ENCODE measurements around the gene PCP2. TPM values are rescaled to one million over a fixed set of nuclear protein-coding genes. Genes with fewer than 3 reads are reported as not detected.

The PCP2 gene
- total and polyA plus RNA-seq, 9 donors, result 0.38 to 0.50 (median 0.40) TPM; not detected in 6

- 37 to 46% (median 37%) methylated on average over 22 of the region's 22 CpGs for WGBS, 3 donors
- TF ChIP-seq POLR2A (IDR thresholded peaks at IDR 0.05) (no peak), EP300 (IDR thresholded peaks at IDR 0.05) (no peak), CTCF (IDR thresholded peaks at IDR 0.05) (no peak)
- no peaks in the 10 kb centered on the region for H3K36me3 ChIP-seq
- no peaks in the 10 kb centered on the region for H3K27me3 ChIP-seq
- H3K9me3 ChIP-seq, result no peaks in the 10 kb centered on the region
- H3K4me1 ChIP-seq (ENCODE audit: insufficient read depth), result peaks cover 10% of the 10 kb centered on the region
- H3K27ac ChIP-seq, result no peak overlapping the region
- no peak for DNase-seq
- intact Hi-C loops (cut with DNase I), result loop anchor here in 2 of 4 donors (5.0 to 10.0 kb wide), 2 partner anchors 323 to 325 kb away; no protein-coding TSS in a partner anchor
- H3K4me3 ChIP-seq, result peak overlapping the region; percentile 100
These were observed 46.5 kb upstream of the PCP2 start for GRCh38 chr19:7679771-7680605.

DNA sequence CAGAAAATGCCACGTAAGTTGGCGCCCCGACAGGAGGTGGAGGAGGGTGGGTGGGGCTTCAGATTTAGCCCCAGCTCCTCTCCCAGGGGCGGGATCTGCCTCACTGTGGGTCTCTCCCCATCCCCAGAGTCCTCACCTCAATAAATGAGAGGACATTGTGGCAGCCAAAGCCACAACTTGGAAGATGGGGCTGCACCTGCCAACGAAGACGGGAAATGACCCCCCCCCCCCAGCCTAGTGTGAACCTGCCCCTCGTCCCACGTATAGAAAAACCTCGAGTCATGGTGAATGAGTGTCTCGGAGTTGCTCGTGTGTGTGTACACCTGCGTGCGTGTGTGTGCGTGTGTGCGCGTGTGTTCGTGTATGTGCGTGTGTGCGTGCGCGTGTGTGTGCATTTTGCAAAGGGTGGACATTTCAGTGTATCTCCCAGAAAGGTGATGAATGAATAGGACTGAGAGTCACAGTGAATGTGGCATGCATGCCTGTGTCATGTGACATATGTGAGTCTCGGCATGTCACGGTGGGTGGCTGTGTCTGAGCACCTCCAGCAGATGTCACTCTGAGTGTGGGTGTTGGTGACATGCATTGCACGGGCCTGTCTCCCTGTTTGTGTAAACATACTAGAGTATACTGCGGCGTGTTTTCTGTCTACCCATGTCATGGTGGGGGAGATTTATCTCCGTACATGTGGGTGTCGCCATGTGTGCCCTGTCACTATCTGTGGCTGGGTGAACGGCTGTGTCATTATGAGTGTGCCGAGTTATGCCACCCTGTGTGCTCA is 45.6 kb upstream of the PCP2 start:
- no peak for DNase-seq
- Histone ChIP-seq H3K27me3 (no peaks in the 10 kb centered on the region), H3K4me3 (no peak overlapping the region)

DNA sequence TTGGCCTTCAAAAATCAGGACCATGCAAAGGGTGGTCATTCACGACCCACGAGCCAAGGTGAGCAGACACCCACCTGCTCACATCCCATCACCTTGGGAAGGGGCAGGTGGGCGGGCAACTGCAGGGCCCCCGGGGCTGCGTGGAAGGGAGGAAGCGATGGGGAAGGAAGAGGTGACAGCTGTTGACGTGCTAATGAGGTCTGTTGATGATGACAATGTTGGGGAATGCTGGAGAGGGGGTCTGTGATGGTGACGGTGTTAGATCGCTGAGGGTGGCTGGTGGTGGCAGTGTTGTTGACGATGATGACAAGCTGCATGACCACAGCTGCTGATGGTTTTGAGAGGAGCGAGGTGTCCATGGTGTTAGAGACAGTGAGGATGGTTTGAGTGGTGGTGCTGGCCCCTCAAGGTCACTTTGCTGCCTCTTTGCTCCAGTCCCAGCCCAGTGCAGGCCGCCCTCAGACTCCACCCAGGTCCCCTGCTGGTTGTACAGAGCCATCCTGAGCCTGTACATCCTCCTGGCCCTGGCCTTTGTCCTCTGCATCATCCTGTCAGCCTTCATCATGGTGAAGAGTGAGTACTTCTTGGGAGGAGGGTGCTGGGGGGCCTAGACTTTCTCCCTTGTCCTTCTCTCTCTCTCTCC is 44.3 kb upstream of the PCP2 start:
- Histone ChIP-seq H3K4me1 (ENCODE audit: insufficient read depth) (peaks cover 10% of the 10 kb centered on the region), H3K27ac (no peak overlapping the region), H3K36me3 (no peaks in the 10 kb centered on the region), H3K27me3 (no peaks in the 10 kb centered on the region), H3K9me3 (no peaks in the 10 kb centered on the region), H3K4me3 (no peak overlapping the region)
- no peak for DNase-seq
- intact Hi-C loops (cut with DNase I), result loop anchor here in 2 of 4 donors (5.0 to 10.0 kb wide), 2 partner anchors 320 to 323 kb away; no protein-coding TSS in a partner anchor
- WGBS, 3 donors, result 43 to 51% (median 48%) methylated on average over 12 of the region's 12 CpGs
- TF ChIP-seq POLR2A (IDR thresholded peaks at IDR 0.05), result no peak
- no peak for TF ChIP-seq CTCF (IDR thresholded peaks at IDR 0.05)
- no peak for TF ChIP-seq EP300 (IDR thresholded peaks at IDR 0.05)

More for the DNA sequence above, 45.6 kb upstream of the PCP2 start:
- H3K27ac ChIP-seq, result no peak overlapping the region
- H3K9me3 ChIP-seq, result no peaks in the 10 kb centered on the region
- H3K4me1 ChIP-seq (ENCODE audit: insufficient read depth), result peaks cover 10% of the 10 kb centered on the region
- H3K36me3 ChIP-seq, result no peaks in the 10 kb centered on the region
- TF ChIP-seq CTCF (IDR thresholded peaks at IDR 0.05), result no peak
- no peak for TF ChIP-seq POLR2A (IDR thresholded peaks at IDR 0.05)
- no peak for TF ChIP-seq EP300 (IDR thresholded peaks at IDR 0.05)
- intact Hi-C loops (cut with DNase I), result loop anchor here in 2 of 4 donors (5.0 to 10.0 kb wide), 2 partner anchors 322 to 324 kb away; no protein-coding TSS in a partner anchor
- 42 to 54% (median 44%) methylated on average over 30 of the region's 30 CpGs for WGBS, 3 donors

DNA sequence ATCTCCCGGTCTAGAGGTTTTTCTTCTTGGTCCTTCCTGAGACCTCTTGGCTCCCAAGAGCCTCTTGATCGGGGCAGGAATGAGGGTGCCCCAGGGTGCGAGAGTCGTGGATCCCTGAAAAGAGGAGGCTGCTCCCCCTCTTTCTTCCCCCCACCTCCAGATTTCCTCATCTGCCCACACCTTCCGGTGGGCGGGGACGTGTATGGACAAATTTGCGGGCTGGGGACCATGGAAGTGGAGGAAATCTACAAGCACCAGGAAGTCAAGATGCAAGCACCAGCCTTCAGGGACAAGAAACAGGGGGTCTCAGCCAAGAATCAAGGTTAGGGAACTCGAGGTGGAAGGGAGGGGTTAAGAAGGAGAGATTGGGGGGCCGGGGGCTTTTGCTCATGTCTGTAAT is 43.3 kb upstream of the PCP2 start, which contains the start of gene MCEMP1:
Gene MCEMP1 (plus strand): TSS at position 237 of the 400 bp plus-strand sequence. CDS start 31 bp downstream, at position 268.
- no peaks in the 10 kb centered on the region for H3K36me3 ChIP-seq
- intact Hi-C loops (cut with DNase I), result loop anchor here in 2 of 4 donors (5.0 to 10.0 kb wide), 2 partner anchors 320 to 322 kb away; no protein-coding TSS in a partner anchor
- no peaks in the 10 kb centered on the region for H3K27me3 ChIP-seq
- DNase-seq, result no peak
- H3K27ac ChIP-seq, result no peak within 1 kb of the TSS
- H3K9me3 ChIP-seq, result no peaks in the 10 kb centered on the region
- no peak within 1 kb of the TSS for H3K4me3 ChIP-seq
- 32 to 53% (median 36%) methylated on average over 10 of the region's 10 CpGs for WGBS, 3 donors
- peaks cover 5% of the 10 kb centered on the region for H3K4me1 ChIP-seq (ENCODE audit: insufficient read depth)
- TF ChIP-seq CTCF (IDR thresholded peaks at IDR 0.05) (no peak), EP300 (IDR thresholded peaks at IDR 0.05) (no peak), POLR2A (IDR thresholded peaks at IDR 0.05) (no peak)
